Smooth muscle cell (in vitro differentiated cells): ENCODE data around the gene SMAD9. TPM values are rescaled to one million over a fixed set of nuclear protein-coding genes. Genes with fewer than 3 reads are reported as not detected.

Source experiments
- DNase-seq: peaks from one replicate; lab custom pipeline; 2025; ENCODE audit not compliant: unreplicated experiment; lab: John Stamatoyannopoulos, UW
- H2AFZ ChIP-seq: fragments of 200-600 bp; sonication (generic); 2 replicates; pipeline ENCODE4 v1.6.0; 2016; ENCODE audit warnings: antibody characterized with exemption, low read depth, mild to moderate bottlenecking
- H3F3A ChIP-seq: fragments of 200-600 bp; sonication (generic); 2 replicates; pipeline ENCODE4 v1.6.0; 2017; ENCODE audit warnings: antibody characterized with exemption, low read depth
- H3K27ac ChIP-seq: fragments of 200-600 bp; sonication (generic); 2 replicates; pipeline ENCODE4 v1.5.1; 2016; ENCODE audit warnings: low read depth, mild to moderate bottlenecking
- H3K27me3 ChIP-seq: fragments of 200-600 bp; sonication (generic); 2 replicates; pipeline ENCODE4 v1.6.1; 2016; ENCODE audit warnings: low read depth, mild to moderate bottlenecking
- H3K36me3 ChIP-seq: fragments of 200-600 bp; sonication (generic); 2 replicates; pipeline ENCODE4 v1.5.1; 2016; ENCODE audit warnings: low read depth
- H3K4me1 ChIP-seq: fragments of 200-600 bp; sonication (generic); 2 replicates; pipeline ENCODE4 v1.5.1; 2016; ENCODE audit warnings: low read depth
- H3K4me2 ChIP-seq: fragments of 200-600 bp; sonication (generic); 2 replicates; pipeline ENCODE4 v1.6.0; 2016; ENCODE audit warnings: mild to moderate bottlenecking
- H3K4me3 ChIP-seq: fragments of 200-600 bp; sonication (generic); 2 replicates; pipeline ENCODE4 v1.5.1; 2016; ENCODE audit warnings: mild to moderate bottlenecking
- H3K79me2 ChIP-seq: fragments of 200-600 bp; sonication (generic); 2 replicates; pipeline ENCODE4 v1.6.0; 2016; ENCODE audit warnings: low read depth, mild to moderate bottlenecking
- H3K9ac ChIP-seq: fragments of 200-600 bp; sonication (generic); 2 replicates; pipeline ENCODE4 v1.6.0; 2016; ENCODE audit warnings: low read depth
- H3K9me3 ChIP-seq: fragments of 200-600 bp; sonication (generic); replicated peaks from 2 replicates; pipeline ENCODE4 v1.5.1; 2016; ENCODE audit warnings: low read depth
- H4K20me1 ChIP-seq: fragments of 200-600 bp; sonication (generic); 2 replicates; pipeline ENCODE4 v1.6.0; 2016; ENCODE audit warnings: low read depth
- WGBS: methylation state at CpG from one replicate; pipeline ENCODE4 v1.1.7; 2016; ENCODE audit warnings: low lambda C conversion rate; 5-methylcytosine and 5-hydroxymethylcytosine counted together
- polyA plus RNA-seq: library from polyadenylated mRNA; unstranded; fragments of >200 nt; fragmentation: Nextera tagmentation; extraction: Ambion mirVana; gene quantifications from 2 replicates; pipeline ENCODE4 v1.2.1, GENCODE V29; 2016
- total RNA-seq: library from RNA; depleted of rRNA; stranded (reverse); fragments of >200 nt; gene quantifications from 2 replicates; pipeline ENCODE4 v1.2.3, GENCODE V29; 2014
- TF ChIP-seq, protein P1 (sequence below): fragments of 200-600 bp; sonication (generic); IDR thresholded peaks from 2 replicates; pipeline ENCODE4 v1.5.1; 2017; ENCODE audit warnings: borderline replicate concordance, mild to moderate bottlenecking, antibody characterized with exemption; ENCODE audit not compliant: insufficient read depth, poor library complexity, severe bottlenecking

SMAD9 gene
- total and polyA plus RNA-seq, 2 experiments from 2014 or later = 6.6 to 7.1 TPM

DNA sequence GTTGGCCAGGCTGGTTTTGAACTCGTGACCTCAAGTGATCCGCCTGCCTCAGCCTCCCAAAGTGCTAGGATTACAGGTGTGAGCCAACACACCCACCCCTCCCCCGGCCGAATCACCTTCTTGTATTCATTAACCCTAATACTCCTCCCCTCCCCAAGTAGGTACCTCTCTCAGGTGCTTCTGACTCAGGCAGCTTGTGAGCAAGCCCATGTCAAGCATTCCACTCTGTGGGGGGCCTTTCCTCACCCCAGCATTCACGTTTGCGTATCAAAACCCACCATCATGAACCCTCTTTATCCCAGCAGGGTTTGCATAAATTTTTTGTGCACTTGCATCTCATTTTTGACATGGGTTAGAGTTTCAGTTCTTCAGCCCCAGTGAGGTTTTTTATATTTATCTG lies 124.6 kb downstream of the SMAD9 start:
- H3K79me2 ChIP-seq = no peaks in the 10 kb centered on the region
- DNase-seq = no peak
- no peak overlapping the region for H3K4me2 ChIP-seq
- WGBS = 77% methylated on average over 6 of the region's 6 CpGs
- no peak overlapping the region for H3K4me3 ChIP-seq
- no peak overlapping the region for H3K9ac ChIP-seq
- no peaks in the 10 kb centered on the region for H3F3A ChIP-seq
- no peaks in the 10 kb centered on the region for H3K27me3 ChIP-seq
- H3K4me1 ChIP-seq = no peaks in the 10 kb centered on the region
- H2AFZ ChIP-seq = no peak overlapping the region
- no peak overlapping the region for H3K27ac ChIP-seq
- H3K9me3 ChIP-seq = no peaks in the 10 kb centered on the region
- TF ChIP-seq, protein P1, sequence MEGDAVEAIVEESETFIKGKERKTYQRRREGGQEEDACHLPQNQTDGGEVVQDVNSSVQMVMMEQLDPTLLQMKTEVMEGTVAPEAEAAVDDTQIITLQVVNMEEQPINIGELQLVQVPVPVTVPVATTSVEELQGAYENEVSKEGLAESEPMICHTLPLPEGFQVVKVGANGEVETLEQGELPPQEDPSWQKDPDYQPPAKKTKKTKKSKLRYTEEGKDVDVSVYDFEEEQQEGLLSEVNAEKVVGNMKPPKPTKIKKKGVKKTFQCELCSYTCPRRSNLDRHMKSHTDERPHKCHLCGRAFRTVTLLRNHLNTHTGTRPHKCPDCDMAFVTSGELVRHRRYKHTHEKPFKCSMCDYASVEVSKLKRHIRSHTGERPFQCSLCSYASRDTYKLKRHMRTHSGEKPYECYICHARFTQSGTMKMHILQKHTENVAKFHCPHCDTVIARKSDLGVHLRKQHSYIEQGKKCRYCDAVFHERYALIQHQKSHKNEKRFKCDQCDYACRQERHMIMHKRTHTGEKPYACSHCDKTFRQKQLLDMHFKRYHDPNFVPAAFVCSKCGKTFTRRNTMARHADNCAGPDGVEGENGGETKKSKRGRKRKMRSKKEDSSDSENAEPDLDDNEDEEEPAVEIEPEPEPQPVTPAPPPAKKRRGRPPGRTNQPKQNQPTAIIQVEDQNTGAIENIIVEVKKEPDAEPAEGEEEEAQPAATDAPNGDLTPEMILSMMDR = no peak
- H4K20me1 ChIP-seq = no peaks in the 10 kb centered on the region
- H3K36me3 ChIP-seq = no peaks in the 10 kb centered on the region

Other genes starting within 250 kb of the SMAD9 start
- not detected in 2 replicates for gene SERTM1, start 246.2 kb downstream of the SMAD9 start, total RNA-seq
- not detected in 2 replicates for gene SERTM1, start 246.2 kb downstream of the SMAD9 start, polyA plus RNA-seq
- 0.81 and 1.3 TPM in 2 replicates for gene RFXAP, start 101.0 kb downstream of the SMAD9 start, total RNA-seq
- 1.7 and 2.9 TPM in 2 replicates for gene RFXAP, start 101.0 kb downstream of the SMAD9 start, polyA plus RNA-seq
- gene ALG5, start 79.1 kb upstream of the SMAD9 start, total RNA-seq = 60.0 and 68.5 TPM in 2 replicates
- gene ALG5, start 79.1 kb upstream of the SMAD9 start, polyA plus RNA-seq = 67.8 and 68.1 TPM in 2 replicates
- gene EXOSC8, start 80.5 kb upstream of the SMAD9 start, total RNA-seq = 29.8 and 50.0 TPM in 2 replicates
- 73.7 and 86.8 TPM in 2 replicates for gene EXOSC8, start 80.5 kb upstream of the SMAD9 start, polyA plus RNA-seq
- gene SUPT20H, start 139.4 kb upstream of the SMAD9 start, total RNA-seq = 86.4 and 116 TPM in 2 replicates
- gene SUPT20H, start 139.4 kb upstream of the SMAD9 start, polyA plus RNA-seq = 46.9 and 61.8 TPM in 2 replicates
- not detected in 2 replicates for gene CSNK1A1L, start 185.4 kb upstream of the SMAD9 start, total RNA-seq
- not detected in 2 replicates for gene CSNK1A1L, start 185.4 kb upstream of the SMAD9 start, polyA plus RNA-seq